K562 (cell line): ENCODE measurements around the gene MACF1. TPM values are rescaled to one million over a fixed set of nuclear protein-coding genes. Genes with fewer than 3 reads are reported as not detected.

Source experiments
- ATF1 ChIP-seq, 2 experiments: fragments of 450-650 bp in 1 of 2; IDR thresholded peaks; 2 replicates each; pipeline ENCODE4 v1.6.1; 2016; ENCODE audit warnings: missing compliant biosample characterization in 1 of 2, missing genetic modification characterization in 1 of 2
- CBX3 ChIP-seq, 2 experiments: IDR thresholded peaks; 1 replicate in 1 of 2; 2 replicates in 1 of 2; pipeline ENCODE4 v1.6.1; 2012; ENCODE audit warnings: inconsistent platforms in 2 of 2, low read length in 2 of 2, borderline replicate concordance in 1 of 2, control low read depth in 1 of 2
- FOSL1 ChIP-seq: fragments of 200-800 bp; sonication (Bioruptor generic); conservative IDR thresholded peaks from 2 replicates; pipeline ENCODE4 v1.6.1; 2016; ENCODE audit warnings: missing genetic modification characterization, missing compliant biosample characterization
- HDAC1 ChIP-seq, 2 experiments: fragments of 450-650 bp; IDR thresholded peaks; 2 replicates each; pipeline ENCODE4 v1.6.1; 2016 to 2017; ENCODE audit warnings: inconsistent platforms in 1 of 2, mild to moderate bottlenecking in 1 of 2, moderate library complexity in 1 of 2
- HMG20A ChIP-seq: fragments of 450-650 bp; formaldehyde crosslinking; conservative IDR thresholded peaks from 2 replicates; pipeline ENCODE4 v1.4.0; 2020; ENCODE audit warnings: mild to moderate bottlenecking, mixed read lengths
- KDM5B ChIP-seq: fragments of 200-600 bp; sonication (generic); IDR thresholded peaks from 2 replicates; pipeline ENCODE4 v1.6.1; 2012; ENCODE audit warnings: low read depth, mild to moderate bottlenecking, moderate library complexity, low read length, control low read depth, inconsistent platforms; ENCODE audit not compliant: insufficient replicate concordance
- MYNN ChIP-seq, 2 experiments: sonication (generic); formaldehyde crosslinking in 1 of 2; IDR thresholded peaks; 2 replicates each; pipeline versions ENCODE4 v1.5.0 to v1.6.1; 2016 to 2020; ENCODE audit warnings: antibody characterized with exemption in 1 of 2, missing genetic modification reagents in 1 of 2
- NFIC ChIP-seq: fragments of 450-650 bp; IDR thresholded peaks from 2 replicates; pipeline ENCODE4 v1.6.1; 2017; ENCODE audit warnings: mild to moderate bottlenecking, inconsistent platforms
- NONO ChIP-seq, 2 experiments: fragments of 200-400 bp in 1 of 2; fragments of 450-650 bp in 1 of 2; formaldehyde crosslinking in 1 of 2; IDR thresholded peaks; 2 replicates each; pipeline ENCODE4 v1.6.1; 2017; ENCODE audit warnings: low read depth in 2 of 2, mild to moderate bottlenecking in 2 of 2, moderate library complexity in 2 of 2, low read length in 1 of 2
- ZNF75A ChIP-seq: fragments of 450-650 bp; formaldehyde crosslinking; IDR thresholded peaks from 2 replicates; pipeline ENCODE4 v1.4.0; 2020; ENCODE audit warnings: mild to moderate bottlenecking
- polyA plus RNA-seq, 8 experiments: library from polyadenylated mRNA; depleted of rRNA in 4 of 8; stranded (reverse) in 5 of 8; unstranded in 3 of 8; fragments of >200 nt; fragmentation: Nextera tagmentation in 2 of 8; fragmentation: Illumina TruSeq in 1 of 8; extraction: Ambion mirVana in 2 of 8; extraction: Trizol in 1 of 8; gene quantifications; 2 replicates each; pipeline versions ENCODE4 v1.2.1 to v1.2.3, GENCODE V29; 2011 to 2014; ENCODE audit warnings: inconsistent platforms in 1 of 8, missing spikeins in 1 of 8
- total RNA-seq, 7 experiments: library from RNA; depleted of rRNA in 6 of 7; stranded (reverse); fragments of >200 nt in 6 of 7; fragmentation: Illumina TruSeq in 2 of 7; extraction: Trizol in 2 of 7; gene quantifications; 2 replicates each; pipeline versions ENCODE4 v1.2.1 to v1.2.3, GENCODE V29; 2011 to 2021; ENCODE audit warnings: low replicate concordance in 1 of 7
- TF ChIP-seq, protein P1 (sequence below), 3 experiments: IDR thresholded peaks in 2 of 3; conservative IDR thresholded peaks in 1 of 3; 2 replicates each; pipeline ENCODE4 v1.5.1; 2011 to 2012; ENCODE audit warnings: low read length in 3 of 3, mild to moderate bottlenecking in 3 of 3, control low read depth in 2 of 3, improper control_type of control experiment in 1 of 3, inconsistent platforms in 1 of 3, low read depth in 1 of 3, mixed read lengths in 1 of 3, moderate library complexity in 1 of 3; ENCODE audit not compliant: insufficient read depth in 2 of 3
- TF ChIP-seq, protein P2 (sequence below): fragments of 150-350 bp; conservative IDR thresholded peaks from 2 replicates; pipeline ENCODE4 v1.6.1; 2014; ENCODE audit warnings: low read length
- TF ChIP-seq, protein P3 (sequence below): sonication (generic); formaldehyde crosslinking; IDR thresholded peaks from 2 replicates; pipeline ENCODE4 v1.8.1; 2023; ENCODE audit warnings: mild to moderate bottlenecking, missing genetic modification reagents, moderate library complexity
- TF ChIP-seq, protein P4 (sequence below), 2 experiments: IDR thresholded peaks; 2 replicates each; pipeline ENCODE4 v1.6.1; 2011; ENCODE audit warnings: borderline replicate concordance in 1 of 2, control low read depth in 1 of 2, low read depth in 1 of 2, low read length in 1 of 2, mild to moderate bottlenecking in 1 of 2, mixed read lengths in 1 of 2, moderate library complexity in 1 of 2; ENCODE audit not compliant: insufficient read depth in 1 of 2, insufficient read length in 1 of 2, poor library complexity in 1 of 2, severe bottlenecking in 1 of 2; ENCODE audit errors: extremely low read depth in 1 of 2
- TF ChIP-seq, protein P5 (sequence below): fragments of 250-450 bp; sonication (Bioruptor Pico); IDR thresholded peaks from 2 replicates; pipeline ENCODE4 v1.8.0; 2021; ENCODE audit warnings: moderate library complexity, mild to moderate bottlenecking, inconsistent platforms
- TF ChIP-seq, protein P6 (sequence below): sonication (generic); IDR thresholded peaks from 2 replicates; pipeline ENCODE4 v1.6.1; 2016

MACF1 gene
- total and polyA plus RNA-seq, 9 of the 15 experiments (the other 6 are each of a cell fraction or from before 2014, with no cell fraction given) = 13.2 to 232 (median 112) TPM

DNA sequence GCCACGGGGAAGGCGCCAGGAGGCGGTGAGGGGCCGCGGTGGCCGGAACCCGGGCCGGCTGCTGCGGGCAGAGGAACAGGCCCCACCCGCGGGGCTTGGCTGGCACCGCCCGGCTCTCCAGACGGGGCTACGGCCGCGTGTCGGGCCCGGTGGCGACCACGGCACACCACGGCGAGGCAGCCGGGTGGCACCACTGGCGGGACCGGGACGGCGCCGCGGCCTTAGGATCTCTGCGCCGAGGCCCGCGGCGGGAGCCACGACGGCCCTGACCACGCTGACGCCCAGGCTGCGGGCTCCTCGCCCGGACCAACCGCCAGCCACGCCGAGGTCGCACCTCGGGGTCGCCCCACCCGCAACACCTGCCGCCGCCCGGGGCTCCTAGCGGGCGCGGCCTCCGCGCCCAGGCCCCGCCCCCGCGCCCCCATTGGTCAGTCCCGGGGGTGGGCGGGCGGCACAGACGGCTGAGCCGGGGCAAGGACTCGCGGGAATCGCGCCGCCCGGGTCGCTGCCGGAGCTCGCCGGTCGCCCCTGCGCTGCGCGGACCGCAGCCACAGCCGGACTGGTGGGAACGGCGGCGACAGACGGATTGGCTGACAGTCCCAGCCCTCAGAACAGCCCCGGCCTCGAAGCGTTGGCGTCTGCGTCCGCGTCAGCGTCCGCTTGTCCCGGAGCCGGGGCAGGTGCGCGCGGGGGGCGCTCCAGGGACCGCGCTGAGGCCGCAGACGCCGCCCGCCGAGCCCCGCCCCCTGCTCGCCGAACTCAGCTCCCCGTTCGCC lies 286.8 kb downstream of the MACF1 start, which contains the start of gene BMP8A (continued):
- TF ChIP-seq, protein P1, sequence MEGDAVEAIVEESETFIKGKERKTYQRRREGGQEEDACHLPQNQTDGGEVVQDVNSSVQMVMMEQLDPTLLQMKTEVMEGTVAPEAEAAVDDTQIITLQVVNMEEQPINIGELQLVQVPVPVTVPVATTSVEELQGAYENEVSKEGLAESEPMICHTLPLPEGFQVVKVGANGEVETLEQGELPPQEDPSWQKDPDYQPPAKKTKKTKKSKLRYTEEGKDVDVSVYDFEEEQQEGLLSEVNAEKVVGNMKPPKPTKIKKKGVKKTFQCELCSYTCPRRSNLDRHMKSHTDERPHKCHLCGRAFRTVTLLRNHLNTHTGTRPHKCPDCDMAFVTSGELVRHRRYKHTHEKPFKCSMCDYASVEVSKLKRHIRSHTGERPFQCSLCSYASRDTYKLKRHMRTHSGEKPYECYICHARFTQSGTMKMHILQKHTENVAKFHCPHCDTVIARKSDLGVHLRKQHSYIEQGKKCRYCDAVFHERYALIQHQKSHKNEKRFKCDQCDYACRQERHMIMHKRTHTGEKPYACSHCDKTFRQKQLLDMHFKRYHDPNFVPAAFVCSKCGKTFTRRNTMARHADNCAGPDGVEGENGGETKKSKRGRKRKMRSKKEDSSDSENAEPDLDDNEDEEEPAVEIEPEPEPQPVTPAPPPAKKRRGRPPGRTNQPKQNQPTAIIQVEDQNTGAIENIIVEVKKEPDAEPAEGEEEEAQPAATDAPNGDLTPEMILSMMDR (IDR thresholded peaks at IDR 0.05 in 2 of 3, conservative IDR thresholded peaks at IDR 0.05 in 1 of 3; ENCODE audit: insufficient read depth in 2 of 3, low read depth in 1 of 3, low read length in 3 of 3) = 0 out of 6 replicates have a peak, but pooled peaks of 1 of the 3 experiments have one; percentile 4
- TF ChIP-seq CBX3 (IDR thresholded peaks at IDR 0.05; ENCODE audit: borderline replicate concordance in 1 of 2, low read length in 2 of 2) (no peak), FOSL1 (tag) (no peak), KDM5B (no peak), ATF1 (CRISPR knock-in tag; IDR thresholded peaks at IDR 0.05) (no peak), ATF1 (tag; IDR thresholded peaks at IDR 0.05) (0 out of 2 replicates have a peak, but pooled peaks have one; percentile 18), NFIC (peak; percentile 74), ZNF75A (CRISPR knock-in tag) (no peak), MYNN (IDR thresholded peaks at IDR 0.05) (no peak), MYNN (CRISPR knock-in tag; IDR thresholded peaks at IDR 0.05) (no peak), HMG20A (no peak), NONO (IDR thresholded peaks at IDR 0.05; ENCODE audit: low read depth in 2 of 2, low read length in 1 of 2) (peak in 1 of 2 experiments; percentile 54; a peak in 1 of 4 replicates), HDAC1 (IDR thresholded peaks at IDR 0.05) (peak in 1 of 2 experiments; percentile 35; a peak in 1 of 4 replicates)
- TF ChIP-seq, protein P2, sequence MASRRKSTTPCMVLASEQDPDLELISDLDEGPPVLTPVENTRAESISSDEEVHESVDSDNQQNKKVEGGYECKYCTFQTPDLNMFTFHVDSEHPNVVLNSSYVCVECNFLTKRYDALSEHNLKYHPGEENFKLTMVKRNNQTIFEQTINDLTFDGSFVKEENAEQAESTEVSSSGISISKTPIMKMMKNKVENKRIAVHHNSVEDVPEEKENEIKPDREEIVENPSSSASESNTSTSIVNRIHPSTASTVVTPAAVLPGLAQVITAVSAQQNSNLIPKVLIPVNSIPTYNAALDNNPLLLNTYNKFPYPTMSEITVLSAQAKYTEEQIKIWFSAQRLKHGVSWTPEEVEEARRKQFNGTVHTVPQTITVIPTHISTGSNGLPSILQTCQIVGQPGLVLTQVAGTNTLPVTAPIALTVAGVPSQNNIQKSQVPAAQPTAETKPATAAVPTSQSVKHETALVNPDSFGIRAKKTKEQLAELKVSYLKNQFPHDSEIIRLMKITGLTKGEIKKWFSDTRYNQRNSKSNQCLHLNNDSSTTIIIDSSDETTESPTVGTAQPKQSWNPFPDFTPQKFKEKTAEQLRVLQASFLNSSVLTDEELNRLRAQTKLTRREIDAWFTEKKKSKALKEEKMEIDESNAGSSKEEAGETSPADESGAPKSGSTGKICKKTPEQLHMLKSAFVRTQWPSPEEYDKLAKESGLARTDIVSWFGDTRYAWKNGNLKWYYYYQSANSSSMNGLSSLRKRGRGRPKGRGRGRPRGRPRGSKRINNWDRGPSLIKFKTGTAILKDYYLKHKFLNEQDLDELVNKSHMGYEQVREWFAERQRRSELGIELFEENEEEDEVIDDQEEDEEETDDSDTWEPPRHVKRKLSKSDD = no peak
- TF ChIP-seq, protein P3, sequence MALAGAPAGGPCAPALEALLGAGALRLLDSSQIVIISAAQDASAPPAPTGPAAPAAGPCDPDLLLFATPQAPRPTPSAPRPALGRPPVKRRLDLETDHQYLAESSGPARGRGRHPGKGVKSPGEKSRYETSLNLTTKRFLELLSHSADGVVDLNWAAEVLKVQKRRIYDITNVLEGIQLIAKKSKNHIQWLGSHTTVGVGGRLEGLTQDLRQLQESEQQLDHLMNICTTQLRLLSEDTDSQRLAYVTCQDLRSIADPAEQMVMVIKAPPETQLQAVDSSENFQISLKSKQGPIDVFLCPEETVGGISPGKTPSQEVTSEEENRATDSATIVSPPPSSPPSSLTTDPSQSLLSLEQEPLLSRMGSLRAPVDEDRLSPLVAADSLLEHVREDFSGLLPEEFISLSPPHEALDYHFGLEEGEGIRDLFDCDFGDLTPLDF (CRISPR knock-in tag) = no peak
- TF ChIP-seq, protein P4, sequence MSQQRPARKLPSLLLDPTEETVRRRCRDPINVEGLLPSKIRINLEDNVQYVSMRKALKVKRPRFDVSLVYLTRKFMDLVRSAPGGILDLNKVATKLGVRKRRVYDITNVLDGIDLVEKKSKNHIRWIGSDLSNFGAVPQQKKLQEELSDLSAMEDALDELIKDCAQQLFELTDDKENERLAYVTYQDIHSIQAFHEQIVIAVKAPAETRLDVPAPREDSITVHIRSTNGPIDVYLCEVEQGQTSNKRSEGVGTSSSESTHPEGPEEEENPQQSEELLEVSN (IDR thresholded peaks at IDR 0.05; ENCODE audit: borderline replicate concordance in 1 of 2, extremely low read depth in 1 of 2, insufficient read depth in 1 of 2, insufficient read length in 1 of 2, low read depth in 1 of 2, low read length in 1 of 2, poor library complexity in 1 of 2, severe bottlenecking in 1 of 2) = peak; percentile 59 to 82
- TF ChIP-seq, protein P5, sequence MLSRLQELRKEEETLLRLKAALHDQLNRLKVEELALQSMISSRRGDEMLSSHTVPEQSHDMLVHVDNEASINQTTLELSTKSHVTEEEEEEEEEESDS = no peak
- TF ChIP-seq, protein P6, sequence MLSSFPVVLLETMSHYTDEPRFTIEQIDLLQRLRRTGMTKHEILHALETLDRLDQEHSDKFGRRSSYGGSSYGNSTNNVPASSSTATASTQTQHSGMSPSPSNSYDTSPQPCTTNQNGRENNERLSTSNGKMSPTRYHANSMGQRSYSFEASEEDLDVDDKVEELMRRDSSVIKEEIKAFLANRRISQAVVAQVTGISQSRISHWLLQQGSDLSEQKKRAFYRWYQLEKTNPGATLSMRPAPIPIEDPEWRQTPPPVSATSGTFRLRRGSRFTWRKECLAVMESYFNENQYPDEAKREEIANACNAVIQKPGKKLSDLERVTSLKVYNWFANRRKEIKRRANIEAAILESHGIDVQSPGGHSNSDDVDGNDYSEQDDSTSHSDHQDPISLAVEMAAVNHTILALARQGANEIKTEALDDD = no peak
